ENCODE measurements around the gene MEF2A.
A peak's percentile ranks its signal among the peaks of the same experiment; 100 is the strongest.
"Not testable (repeated sequence)": the region's sequence is repeated elsewhere in the genome, so short reads cannot be mapped to it uniquely, and the experiment has no call there.

The MEF2A gene

DNA sequence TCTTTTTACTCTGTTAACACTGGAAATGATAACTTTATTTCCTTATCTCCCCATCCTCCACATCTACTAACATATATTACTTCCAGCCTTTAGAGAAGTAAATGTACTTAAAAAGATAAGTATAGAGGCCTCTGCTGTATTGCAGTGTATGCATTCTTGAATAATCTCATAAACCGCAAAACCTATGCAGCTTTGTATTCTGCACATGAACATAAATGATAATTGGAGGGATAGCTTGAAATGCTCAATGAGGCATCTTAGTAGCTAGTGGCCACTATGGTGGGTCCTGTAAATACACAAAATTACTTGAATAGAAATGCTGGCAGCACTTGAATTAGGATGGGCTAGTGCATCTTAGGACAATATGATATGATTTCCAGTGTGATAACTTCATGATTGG is 90.4 kb downstream of the MEF2A start:
- DNase-seq, result no peak

DNA sequence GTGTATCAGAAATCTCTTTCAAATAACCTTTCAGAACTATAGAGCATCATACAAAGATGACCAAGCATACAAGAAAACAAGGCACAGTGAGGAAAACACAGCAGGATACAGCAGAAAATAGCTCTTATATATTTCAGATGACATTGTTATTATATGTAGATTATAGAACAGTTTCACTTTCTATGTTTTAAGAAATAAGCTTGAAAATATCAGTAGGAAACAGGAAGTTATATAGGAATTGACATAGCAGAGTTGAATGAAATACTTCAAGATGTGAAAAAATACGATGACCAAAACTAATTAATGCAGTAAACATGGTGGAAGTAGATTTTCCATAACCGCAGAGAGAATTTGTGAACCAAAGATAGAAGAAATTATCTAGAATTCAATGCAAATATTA is 92.2 kb downstream of the MEF2A start:
- no peak for DNase-seq

DNA sequence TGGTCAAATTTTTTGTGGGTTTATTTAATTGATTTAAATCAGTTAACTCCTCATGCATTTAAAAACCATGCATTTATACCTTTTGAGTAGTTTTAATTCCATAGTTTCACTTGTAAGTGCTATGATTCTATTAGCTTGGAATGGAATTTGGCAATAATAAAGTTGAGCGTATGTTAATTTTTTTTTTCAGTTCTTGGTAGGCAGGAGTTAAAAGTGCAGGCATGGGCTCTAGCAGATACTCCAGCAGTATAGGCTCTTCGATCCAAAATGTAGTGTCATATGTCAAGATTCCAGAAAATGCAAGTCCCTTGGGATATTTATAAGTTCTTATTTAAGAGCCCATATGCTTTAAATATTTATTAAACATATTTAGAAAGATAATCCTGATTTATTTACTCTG is 97.1 kb downstream of the MEF2A start:
- DNase-seq, result no peak

DNA sequence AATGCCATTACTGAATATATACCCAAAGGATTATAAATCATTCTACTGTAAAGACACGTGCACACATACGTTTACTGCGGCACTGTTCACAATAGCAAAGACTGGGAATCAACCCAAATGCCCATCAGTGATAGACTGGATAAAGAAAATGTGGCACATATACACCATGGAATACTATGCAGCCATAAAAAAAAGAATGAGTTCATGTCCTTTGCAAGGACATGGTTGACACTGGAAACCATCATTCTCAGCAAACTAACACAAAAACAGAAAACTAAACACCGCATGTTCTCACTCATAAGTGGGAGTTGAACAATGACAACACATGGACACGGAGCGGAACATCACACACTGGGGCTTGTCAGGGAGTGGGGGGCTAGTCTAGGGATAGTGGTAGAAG is 100.3 kb downstream of the MEF2A start:
- not testable (repeated sequence) for DNase-seq

DNA sequence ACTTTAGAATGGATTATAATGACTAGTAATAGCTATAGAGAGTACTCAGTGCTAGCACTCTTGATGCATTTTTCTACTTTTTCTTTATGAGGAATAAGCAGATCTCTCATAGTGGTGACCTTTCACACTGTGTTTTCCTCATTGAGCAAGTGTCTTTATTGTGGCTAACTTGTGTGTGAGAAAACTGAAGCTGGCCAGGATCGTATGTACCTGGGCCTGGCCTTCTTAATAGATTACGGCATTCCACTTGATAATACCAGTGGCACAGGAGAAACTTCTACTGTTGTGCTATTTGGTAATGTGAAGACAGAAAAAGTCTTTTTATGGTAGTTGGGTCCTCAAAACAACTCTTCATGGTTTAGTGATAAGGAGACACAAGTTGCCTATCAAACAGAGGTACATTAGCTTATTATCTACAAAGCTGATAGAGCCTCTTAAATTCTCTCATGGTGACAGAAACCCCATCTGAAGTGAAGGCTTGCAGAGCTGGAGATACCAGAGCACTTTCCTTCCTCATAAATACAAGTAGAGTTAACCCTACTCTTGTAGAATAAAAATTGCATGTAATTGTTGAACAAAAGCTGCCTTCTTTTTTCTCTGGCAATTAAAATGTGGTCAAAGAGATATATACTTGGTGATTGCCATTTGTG is 102.9 kb downstream of the MEF2A start:
- DNase-seq, result no peak

DNA sequence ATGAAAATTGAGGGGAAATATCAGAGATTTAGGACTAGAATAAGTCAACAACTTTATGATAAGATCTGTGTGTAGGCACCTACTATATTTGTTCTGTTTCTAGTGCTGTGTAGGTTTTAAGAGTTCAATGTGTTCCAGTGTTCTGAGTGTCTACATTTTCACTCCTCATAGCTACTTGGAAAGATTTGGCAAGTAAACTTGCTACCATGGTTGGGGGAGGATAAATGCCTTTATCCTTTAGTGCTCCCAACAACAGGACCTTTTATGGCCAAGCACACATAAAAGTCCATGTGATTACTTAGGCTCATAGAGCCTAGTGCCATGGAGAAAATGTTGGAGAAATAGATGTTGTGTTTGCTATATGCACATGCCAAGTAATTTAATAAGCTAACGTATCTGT is 103.5 kb downstream of the MEF2A start:
- no peak for DNase-seq

DNA sequence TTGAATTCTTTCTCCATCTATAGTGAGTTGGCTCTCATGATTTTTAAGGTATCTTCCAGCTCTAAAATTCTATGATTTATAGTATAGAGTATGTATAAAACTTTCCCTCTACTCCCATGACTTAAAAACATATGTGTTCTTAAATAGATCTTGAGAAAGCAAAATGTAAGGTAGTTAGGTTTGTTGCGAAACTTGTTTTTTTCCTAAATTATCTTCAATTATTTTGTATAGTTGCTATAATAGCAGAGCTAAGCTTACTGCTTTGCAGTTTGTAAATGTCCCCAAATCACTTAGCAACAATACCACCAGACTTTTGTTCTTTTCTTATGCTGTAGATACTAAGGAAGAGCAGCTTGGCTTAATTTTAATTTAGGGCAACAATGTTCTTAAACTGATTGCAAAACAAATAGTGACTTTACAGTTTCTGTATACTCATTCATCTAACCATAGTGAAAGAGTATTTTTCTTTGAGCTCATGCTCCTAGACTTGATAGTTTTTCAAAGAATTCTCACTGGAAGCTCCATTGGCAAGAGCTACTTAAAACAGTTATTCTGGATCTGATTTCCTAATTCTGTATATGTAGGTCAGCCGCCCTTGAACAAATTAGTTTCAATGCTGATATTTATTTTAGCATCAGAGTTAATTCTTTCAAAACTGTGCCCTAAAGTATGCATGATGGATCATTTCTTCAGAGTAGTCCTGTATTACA is 106.3 kb downstream of the MEF2A start:
- DNase-seq, result no peak

DNA sequence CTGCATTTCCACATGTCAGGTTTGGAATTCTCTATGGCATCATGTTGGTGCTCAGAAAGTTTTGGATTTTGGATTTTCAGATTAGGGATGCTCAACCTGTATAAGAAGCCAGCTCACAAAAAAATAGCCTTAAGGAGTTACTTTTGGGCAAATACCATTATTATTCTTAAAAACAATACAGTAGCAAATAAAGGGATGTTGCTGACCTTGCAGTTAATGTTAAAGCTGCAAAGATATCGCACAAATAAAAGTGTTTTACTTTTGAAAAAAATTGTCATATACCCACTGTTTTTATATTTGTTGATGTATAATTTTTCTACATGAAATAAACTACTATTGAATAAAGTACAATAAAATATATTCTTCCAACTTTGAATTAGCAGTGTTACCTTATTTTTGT is 107.3 kb downstream of the MEF2A start:
- DNase-seq, result no peak

DNA sequence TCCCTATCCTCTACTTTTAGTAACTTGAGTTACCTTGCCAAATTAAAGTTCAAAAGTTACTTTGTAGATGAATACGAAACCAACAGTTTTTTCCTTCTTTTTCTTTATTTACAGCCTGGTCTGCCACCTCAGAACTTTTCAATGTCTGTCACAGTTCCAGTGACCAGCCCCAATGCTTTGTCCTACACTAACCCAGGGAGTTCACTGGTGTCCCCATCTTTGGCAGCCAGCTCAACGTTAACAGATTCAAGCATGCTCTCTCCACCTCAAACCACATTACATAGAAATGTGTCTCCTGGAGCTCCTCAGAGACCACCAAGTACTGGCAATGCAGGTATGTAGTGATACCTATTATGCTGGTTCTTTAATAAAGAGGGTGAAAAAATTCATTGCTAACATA is 108.5 kb downstream of the MEF2A start:
- DNase-seq, result no peak

DNA sequence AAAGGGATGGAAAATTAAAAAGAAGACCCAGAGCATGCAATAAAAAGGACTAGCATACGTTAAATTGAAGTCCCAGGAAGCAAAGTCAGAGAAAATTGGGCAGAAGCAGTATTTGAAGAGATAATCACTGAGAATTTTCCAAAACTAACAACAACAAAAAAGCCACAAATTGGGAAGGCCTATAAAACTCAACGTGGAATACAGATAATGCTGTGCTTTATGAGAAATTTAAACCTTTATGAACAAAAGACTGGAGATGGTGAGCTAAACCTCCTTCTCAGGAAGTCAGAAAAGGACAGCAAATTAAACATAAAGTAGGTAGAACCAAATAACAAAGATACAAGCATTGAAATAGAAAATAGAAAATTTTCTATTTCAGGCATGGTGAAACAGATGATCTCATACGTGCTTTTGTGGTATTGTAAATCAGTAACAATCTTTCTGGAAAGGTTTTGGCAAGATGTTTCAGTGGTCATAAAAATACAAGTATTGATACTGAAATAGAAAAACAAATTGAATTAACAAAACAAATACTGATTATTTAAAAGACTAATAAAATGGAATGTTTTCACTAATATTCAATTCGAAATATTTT is 111.9 kb downstream of the MEF2A start:
- DNase-seq, result no peak

DNA sequence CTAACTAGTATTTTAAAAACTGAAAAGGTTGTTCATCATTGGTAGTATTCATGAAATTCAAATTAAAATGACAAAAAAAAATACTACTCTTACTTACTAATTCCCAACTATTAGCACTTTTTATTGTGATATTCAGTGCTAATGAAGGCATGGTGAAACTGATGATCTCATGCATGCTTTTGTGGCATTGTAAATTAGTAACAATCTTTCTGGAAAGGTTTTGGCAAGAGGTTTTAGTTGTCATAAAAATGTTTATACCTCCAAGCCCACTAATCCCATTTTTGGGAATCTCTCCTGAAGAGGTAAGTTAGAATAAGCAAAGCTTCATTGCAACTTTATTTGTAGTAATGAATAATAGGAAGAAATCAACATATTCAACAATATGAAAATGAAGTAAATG is 114.5 kb downstream of the MEF2A start:
- DNase-seq, result no peak

DNA sequence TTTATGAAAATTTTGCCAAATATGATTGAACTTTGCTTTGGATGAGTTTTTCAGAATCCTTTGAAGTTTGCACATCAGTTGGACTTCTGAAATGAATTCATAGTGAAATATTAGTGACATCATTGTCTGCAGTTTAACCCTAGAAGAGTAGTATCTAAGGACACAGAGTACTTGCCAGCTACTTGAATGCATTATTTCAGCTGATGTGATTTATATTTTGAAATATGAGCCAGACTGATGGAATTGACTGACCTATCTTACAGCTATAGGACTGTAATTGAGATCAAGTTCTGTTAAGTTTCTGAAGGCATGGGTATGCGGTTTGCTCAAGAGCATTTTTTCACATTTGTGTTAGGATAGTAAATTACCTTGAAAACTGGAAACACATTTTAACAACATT is 116.2 kb downstream of the MEF2A start:
- no peak for DNase-seq

DNA sequence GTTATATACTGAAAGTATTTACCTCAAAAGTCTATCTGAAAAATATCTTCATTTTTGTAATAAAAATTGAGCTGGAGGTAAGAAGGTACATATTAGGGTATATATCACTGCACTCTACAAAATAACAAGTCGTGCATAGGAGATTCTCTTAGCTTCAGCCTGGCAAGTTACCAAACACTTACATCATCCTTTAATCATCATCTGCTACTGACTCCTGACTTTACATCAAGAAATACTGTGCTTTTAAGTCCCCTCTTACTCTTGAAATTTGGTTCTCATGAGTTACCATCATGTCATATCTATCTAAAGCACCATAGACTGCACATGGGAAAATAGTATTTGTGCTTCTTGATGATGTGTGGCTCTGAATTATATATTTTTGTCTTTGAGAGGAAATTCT is 116.7 kb downstream of the MEF2A start:
- no peak for DNase-seq

DNA sequence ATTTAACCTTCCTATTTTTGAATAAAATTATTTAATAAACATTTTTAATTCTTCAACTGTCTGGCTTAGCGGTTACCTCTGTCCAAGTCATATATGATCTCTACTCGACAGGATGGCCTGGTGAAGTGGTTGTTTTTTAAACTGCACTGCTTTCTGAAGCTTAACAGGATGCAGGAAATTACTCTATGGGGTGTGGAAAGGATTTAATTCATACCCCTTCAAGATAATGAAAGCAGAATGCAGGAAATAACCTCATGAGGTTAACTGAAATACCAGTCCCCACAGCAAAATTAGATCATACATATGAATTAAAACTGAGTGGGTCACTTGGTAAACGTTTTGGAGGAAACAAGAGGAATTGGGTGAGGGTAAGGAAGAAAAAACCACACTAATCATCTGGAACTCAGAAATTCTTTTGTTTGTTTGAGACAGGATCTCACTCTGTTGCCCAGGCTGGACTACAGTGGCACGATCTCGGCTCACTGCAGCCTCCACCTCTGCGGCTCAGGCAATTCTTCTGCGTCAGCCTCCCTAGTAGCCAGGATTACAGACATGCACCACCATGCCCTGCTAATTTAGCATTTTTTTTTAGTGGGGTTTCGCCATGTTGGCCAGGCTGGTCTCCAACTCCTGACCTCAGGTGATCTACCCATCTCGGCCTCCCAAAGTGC is 117.4 kb downstream of the MEF2A start:
- DNase-seq, result no peak

DNA sequence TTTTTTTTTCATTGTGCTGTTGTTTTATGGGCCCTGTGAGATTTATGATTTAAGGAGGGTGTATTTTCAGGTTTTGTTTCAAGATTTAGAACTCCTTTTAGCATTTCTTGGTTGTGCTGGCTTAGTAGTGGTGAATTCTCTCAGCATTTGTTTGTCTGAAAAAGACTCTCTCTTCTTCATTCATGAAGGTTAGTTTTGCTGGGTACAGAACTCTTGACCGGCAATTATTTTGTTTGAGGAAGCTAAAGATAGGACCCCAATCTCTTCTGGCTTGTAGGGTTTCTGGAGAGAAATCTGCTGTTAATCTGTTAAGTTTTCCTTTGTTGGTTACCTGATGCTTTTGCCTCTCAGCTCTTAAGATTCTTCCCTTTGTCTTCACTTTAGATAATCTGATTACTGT is 120.5 kb downstream of the MEF2A start:
- no peak for DNase-seq

DNA sequence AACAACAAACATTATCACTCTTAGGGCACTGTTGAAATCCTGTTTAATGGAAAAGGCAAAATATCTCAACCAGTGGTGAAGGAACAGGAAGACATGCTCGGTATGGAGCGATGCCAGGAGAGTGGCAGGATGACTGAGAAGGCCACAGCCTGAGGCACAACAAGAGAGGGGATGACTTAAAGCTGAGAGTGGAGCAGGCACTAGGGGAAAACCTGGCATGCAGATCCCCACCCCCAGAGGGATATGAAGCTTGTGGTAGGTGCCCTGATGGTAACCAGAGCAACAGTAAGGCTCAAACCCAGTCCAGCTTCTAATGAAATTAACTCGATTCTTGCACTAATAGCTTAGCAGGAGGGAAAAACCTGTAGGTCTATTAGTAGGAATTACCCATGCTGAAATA is 127.0 kb downstream of the MEF2A start:
- no peak for DNase-seq

DNA sequence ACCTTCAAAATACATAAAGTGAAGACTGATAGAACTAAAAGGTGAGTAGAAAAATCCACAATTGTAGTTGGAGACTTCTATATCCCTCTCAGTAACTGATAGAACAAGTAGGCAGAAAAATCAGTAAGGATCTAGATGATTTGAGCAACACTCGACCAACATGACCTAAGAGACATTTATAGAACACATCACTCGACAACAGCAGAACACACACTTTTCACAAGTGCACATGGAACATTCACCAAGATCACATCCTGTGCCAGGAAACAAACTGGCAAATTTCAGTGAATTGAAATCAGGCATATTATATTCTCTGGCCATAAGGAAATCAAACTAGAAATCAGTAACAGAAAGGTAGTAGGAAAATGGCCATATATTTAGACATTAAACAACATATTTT is 130.3 kb downstream of the MEF2A start:
- no peak for DNase-seq

DNA sequence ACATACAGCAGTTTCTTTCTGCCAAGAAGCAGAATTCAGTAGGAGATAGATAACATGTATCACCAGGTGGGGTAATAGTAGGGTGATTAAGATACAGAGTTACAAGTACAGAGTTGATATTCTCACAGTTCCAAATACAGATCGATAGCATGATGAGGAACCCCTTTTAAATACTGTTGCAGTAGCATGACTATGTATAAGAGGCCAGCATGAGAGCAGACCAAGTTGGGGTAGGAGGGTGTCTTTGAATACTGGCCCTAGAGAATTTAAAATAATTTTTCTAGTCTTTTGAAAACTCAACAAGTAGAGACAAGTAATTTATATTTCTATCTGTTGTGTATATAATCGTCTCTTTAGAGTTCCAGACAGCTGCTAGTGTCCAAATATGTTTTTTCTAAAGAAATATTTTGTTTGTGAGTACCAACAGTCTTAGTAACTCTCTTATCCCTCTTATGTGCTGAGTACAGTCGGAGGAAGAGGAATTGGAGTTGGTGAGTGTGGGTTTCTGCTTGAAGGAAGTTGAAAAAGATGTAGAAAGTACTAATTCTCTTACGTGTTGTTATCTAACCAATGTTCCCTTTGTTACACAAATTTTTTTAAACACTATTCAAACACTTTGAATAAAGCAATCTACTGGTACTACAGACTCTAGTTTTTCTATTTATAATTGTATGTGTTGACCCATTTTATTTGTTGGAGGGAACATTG is 137.3 kb downstream of the MEF2A start:
- DNase-seq, result no peak

DNA sequence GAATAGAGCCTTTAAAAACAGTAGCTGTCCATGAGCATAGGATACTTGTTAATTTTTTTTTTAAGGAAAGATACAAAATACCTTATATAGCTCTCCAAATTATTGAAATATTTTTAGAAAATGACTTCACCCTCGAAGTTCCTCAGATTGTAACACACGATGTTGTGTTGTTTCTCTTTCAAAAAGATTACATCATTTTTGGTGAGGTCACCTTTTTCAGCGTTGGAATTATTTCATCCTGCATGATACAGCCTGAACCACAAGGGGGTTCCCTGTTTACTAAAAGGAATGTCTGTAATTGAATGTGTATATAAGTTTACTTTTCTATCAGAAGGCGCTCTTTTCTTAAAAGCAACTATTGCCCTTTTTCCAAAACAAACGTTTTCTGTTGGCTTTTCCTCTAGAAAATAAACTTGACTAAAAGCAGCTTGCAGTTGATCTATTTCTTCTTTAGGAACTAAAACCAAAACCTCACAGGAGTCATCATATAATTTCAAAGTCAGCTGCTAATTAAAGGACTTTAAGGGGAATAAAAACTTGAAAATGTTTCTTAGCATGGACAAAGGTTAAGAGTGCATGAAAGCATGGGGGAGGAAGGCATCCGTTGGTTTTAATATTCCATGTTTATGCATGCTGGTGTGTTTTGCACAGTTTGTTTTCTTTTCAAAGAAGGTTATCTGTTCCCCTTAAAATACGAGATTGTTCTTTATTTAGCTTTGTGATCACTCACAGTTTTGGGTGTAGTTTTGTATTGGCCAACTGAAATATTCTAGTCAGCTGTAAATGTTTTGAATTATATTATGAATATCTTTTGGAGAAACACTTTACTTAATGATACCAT is 138.0 kb downstream of the MEF2A start:
- DNase-seq, result no peak

DNA sequence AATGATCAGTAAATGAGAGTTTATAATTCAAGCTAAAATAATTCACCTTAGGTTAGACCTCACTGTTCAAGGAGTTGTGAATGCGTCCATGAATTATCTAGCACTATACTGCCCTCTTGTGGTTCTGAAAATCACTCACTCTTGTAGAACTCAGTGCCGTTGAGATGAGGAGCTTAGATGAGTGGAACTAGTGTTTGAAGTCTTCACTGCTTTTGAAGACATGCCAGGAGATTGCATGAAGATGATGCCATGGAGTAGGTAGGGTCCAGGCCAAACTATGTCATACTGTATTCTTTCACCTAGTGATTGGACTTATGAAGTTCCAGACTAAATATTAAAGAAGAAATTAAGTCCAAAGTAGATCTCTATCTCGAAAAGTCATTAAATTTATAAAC is 138.7 kb downstream of the MEF2A start:
- DNase-seq, result peak; percentile 54

DNA sequence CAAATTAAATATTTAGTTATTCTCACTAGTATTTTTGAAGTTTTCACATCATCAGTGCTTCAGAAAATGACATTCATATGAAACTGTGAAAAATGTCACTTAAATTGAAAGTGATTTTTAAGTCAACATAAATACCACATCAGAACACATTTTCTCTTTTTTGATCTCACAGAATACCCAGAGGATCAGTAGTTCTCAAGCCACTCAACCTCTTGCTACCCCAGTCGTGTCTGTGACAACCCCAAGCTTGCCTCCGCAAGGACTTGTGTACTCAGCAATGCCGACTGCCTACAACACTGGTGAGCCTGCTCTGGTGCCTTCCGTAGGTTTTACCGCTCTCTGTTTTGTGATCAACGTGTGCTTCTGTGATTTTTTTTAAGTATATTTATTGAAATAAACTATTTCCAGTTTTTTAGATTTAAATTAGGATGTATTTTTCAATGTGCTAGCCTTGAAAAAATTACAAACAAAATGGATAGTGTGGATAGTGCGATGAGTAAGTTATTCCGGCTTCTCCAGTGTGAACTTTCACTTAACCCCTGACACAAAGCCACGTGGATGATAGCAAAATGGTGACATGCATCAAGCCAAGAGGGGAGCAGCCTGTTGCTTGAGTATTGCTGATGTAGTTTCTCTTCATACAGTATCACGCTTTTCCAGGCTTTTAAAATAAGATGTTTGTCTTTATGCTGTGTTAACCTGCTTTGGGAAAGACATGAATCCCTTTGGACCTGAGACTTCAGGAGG is 140.9 kb downstream of the MEF2A start:
- DNase-seq, result no peak

Measured in NCI-H748 treated with DMSO at 0.1 percent for 48 hours (cell line).